ENCODE results near the gene JARID2. TPM values are rescaled to one million over a fixed set of nuclear protein-coding genes. Genes with fewer than 3 reads are reported as not detected.
A peak's percentile ranks its signal among the peaks of the same experiment; 100 is the strongest.

JARID2 gene
- total and polyA plus RNA-seq, 7 experiments from 2014 or later = 6.9 to 39.6 (median 24.1) TPM

DNA sequence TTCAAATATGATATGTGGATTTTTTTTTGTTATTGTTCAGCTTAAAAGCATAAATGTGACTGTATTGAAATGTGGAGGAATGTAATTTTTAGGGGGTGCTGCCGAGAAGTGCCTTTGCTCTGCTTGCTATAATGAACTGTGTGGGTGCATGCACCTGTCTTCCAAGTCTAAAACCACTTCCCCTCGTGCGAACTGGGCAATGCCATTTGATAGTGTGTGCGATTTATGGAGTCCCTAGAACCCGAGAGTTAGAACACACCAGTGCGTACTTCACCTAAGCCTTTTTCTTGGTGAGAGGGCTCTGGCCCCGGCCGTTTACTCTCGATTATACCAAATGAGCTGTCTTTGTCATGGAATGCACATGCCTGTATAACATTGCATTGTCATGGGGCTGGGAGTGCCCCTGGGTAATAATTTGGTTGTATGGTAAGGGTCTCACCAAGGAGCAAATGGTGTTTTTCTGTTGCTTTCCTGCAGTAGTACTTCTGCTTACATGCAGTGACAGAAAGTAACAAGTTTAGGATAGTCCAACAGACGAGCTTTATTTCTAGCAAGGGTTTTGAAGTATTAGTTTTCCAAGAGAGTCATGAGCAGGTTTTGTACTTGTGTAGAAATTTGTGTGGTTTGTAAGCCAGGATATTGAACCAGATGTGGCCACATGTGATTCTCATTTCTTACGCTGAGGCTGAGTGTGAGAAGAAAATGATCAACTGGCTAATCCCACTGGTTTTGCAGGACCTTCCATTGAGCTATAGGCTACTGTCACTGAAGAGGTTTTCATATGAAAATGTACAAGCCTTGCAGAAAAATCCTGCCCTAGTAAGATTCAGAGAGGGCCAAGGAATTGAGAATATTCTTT lies 244.6 kb downstream of the JARID2 start:
- Mint-ChIP-seq H3K27ac (peak overlapping the region; percentile 35 to 87 (median 67)), H3K27me3 (no peaks in the 10 kb centered on the region), H3K4me3 (peak overlapping the region in 1 of 10 donors; percentile 9), H3K9me3 (no peaks in the 10 kb centered on the region), H3K36me3 (peaks cover 7 to 28% (median 10%) of the 10 kb centered on the region in 5 donors), H3K4me1 (peaks cover 22 to 56% (median 46%) of the 10 kb centered on the region in 7 donors)
- CTCF ChIA-PET = interaction anchor here (0.6 to 1.7 kb wide), 6 partner anchors 16 to 1434 kb away, joined by 3 to 6 read pairs (median 3); no protein-coding TSS in a partner anchor
- Histone ChIP-seq H3K4me1 (ENCODE audit: control insufficient read depth in 2 of 2, insufficient read depth in 2 of 2, low read length in 2 of 2) (peaks cover 0 to 11% of the 10 kb centered on the region in 2 donors), H3K36me3 (ENCODE audit: control insufficient read depth in 2 of 3, insufficient read depth in 3 of 3, low read length in 3 of 3) (peaks cover 0 to 34% (median 0%) of the 10 kb centered on the region in 3 experiments), H3K27me3 (ENCODE audit: control insufficient read depth in 2 of 2, insufficient read depth in 2 of 2, low read length in 2 of 2) (no peaks in the 10 kb centered on the region), H3K27ac (ENCODE audit: low read depth, low read length) (peak overlapping the region; percentile 2), H3K4me3 (ENCODE audit: low read length) (no peak overlapping the region), H3K9me3 (ENCODE audit: control insufficient read depth in 2 of 3, low read length in 3 of 3) (no peaks in the 10 kb centered on the region)
- POLR2A ChIA-PET = no interaction called here
- DNase-seq (no peak), ATAC-seq (no peak)
- intact Hi-C loops (cut with micrococcal nuclease) = loop anchor here (1.0 to 5.0 kb wide), 9 partner anchors 133 to 1581 kb away; no protein-coding TSS in a partner anchor

DNA sequence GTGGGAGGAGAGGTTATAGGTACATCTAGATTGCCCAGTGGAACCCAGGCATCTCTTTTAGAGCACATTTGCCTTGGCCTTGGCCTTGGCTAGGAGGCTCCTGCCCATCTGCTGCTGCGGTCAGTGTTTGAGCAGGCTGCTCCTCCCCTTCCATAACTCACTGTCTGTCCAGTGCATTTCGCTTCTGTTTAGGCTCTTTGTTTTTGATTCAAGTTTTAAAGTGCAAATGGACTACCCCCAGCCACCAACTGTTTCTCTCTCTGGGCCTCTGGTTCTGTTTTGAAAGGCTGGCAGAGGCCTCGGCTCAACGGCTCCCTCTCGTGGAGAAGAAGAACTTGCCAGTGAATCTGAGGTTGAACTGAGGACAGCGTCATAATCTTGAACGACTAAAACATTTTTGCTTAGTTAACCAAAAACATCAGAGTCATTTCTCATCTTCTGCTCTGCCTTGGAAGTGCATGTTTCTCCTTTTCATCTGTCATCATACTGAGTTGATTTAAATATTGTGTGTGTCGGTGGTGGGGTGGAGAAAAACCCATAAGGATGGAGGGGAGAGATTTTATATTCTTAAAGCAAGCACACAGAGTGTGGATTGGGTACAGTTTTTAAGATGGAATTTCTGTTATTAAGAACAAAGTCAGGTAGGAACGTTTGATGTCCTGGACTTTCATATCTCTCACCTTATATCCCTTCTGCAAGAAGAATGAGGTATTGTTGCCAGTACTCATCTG lies 245.6 kb downstream of the JARID2 start:
- Histone ChIP-seq H3K4me1 (ENCODE audit: control insufficient read depth in 2 of 2, insufficient read depth in 2 of 2, low read length in 2 of 2) (peaks cover 0 to 11% of the 10 kb centered on the region in 2 donors), H3K27me3 (ENCODE audit: control insufficient read depth in 2 of 2, insufficient read depth in 2 of 2, low read length in 2 of 2) (no peaks in the 10 kb centered on the region), H3K36me3 (ENCODE audit: control insufficient read depth in 2 of 3, insufficient read depth in 3 of 3, low read length in 3 of 3) (peaks cover 0 to 44% (median 5%) of the 10 kb centered on the region in 3 experiments), H3K27ac (ENCODE audit: low read depth, low read length) (peak overlapping the region; percentile 2), H3K4me3 (ENCODE audit: low read length) (no peak overlapping the region), H3K9me3 (ENCODE audit: control insufficient read depth in 2 of 3, low read length in 3 of 3) (no peaks in the 10 kb centered on the region)
- ATAC-seq (peak; percentile 88), DNase-seq (peak; percentile 48 to 77 (median 70))
- Mint-ChIP-seq H3K9me3 (no peaks in the 10 kb centered on the region), H3K27me3 (no peaks in the 10 kb centered on the region), H3K27ac (peak overlapping the region; percentile 29 to 88 (median 67)), H3K4me1 (peaks cover 24 to 58% (median 41%) of the 10 kb centered on the region in 7 donors), H3K4me3 (peak overlapping the region in 6 of 10 donors; percentile 2 to 17 (median 3)), H3K36me3 (peaks cover 11 to 36% (median 13%) of the 10 kb centered on the region in 5 donors)
- CTCF ChIA-PET = interaction anchor here (0.7 to 1.8 kb wide), 5 partner anchors 131 to 1365 kb away, joined by 3 to 8 read pairs (median 3); no protein-coding TSS in a partner anchor
- POLR2A ChIA-PET = no interaction called here
- intact Hi-C loops (cut with micrococcal nuclease) = loop anchor here (1.0 to 5.0 kb wide), 9 partner anchors 132 to 1582 kb away; no protein-coding TSS in a partner anchor

DNA sequence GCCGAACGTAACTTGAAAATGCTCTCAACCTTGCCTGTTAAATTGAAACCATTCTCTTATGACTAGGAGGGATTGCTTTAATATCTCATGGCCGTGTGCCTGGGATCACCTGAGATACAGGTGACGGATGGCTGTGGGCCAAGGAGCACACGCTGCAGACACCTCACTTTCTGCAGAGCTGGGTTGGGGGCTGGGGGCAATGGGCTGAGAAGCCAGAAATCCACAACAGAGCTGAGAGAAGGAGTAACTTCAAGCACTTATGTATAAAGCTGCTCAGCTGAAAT lies 246.1 kb downstream of the JARID2 start:
- Mint-ChIP-seq H3K27me3 (no peaks in the 10 kb centered on the region), H3K36me3 (peaks cover 9 to 32% (median 10%) of the 10 kb centered on the region in 5 donors), H3K4me1 (peaks cover 24 to 54% (median 41%) of the 10 kb centered on the region in 7 donors), H3K27ac (peak overlapping the region in 4 of 9 donors; percentile 7 to 70 (median 20)), H3K4me3 (peak overlapping the region in 3 of 10 donors; percentile 0 to 24 (median 3)), H3K9me3 (no peaks in the 10 kb centered on the region)
- DNase-seq (no peak), ATAC-seq (no peak)
- Histone ChIP-seq H3K27me3 (ENCODE audit: control insufficient read depth in 2 of 2, insufficient read depth in 2 of 2, low read length in 2 of 2) (no peaks in the 10 kb centered on the region), H3K36me3 (ENCODE audit: control insufficient read depth in 2 of 3, insufficient read depth in 3 of 3, low read length in 3 of 3) (peaks cover 0 to 46% (median 5%) of the 10 kb centered on the region in 3 experiments), H3K4me3 (ENCODE audit: low read length) (no peak overlapping the region), H3K9me3 (ENCODE audit: control insufficient read depth in 2 of 3, low read length in 3 of 3) (no peaks in the 10 kb centered on the region), H3K4me1 (ENCODE audit: control insufficient read depth in 2 of 2, insufficient read depth in 2 of 2, low read length in 2 of 2) (peaks cover 0 to 11% of the 10 kb centered on the region in 2 donors), H3K27ac (ENCODE audit: low read depth, low read length) (no peak overlapping the region)
- CTCF ChIA-PET = interaction anchor here (0.6 to 1.8 kb wide), 4 partner anchors 111 to 1362 kb away, joined by 3 to 8 read pairs (median 4); no protein-coding TSS in a partner anchor
- POLR2A ChIA-PET = no interaction called here
- intact Hi-C loops (cut with micrococcal nuclease) = loop anchor here (1.0 to 5.0 kb wide), 9 partner anchors 131 to 1583 kb away; no protein-coding TSS in a partner anchor

DNA sequence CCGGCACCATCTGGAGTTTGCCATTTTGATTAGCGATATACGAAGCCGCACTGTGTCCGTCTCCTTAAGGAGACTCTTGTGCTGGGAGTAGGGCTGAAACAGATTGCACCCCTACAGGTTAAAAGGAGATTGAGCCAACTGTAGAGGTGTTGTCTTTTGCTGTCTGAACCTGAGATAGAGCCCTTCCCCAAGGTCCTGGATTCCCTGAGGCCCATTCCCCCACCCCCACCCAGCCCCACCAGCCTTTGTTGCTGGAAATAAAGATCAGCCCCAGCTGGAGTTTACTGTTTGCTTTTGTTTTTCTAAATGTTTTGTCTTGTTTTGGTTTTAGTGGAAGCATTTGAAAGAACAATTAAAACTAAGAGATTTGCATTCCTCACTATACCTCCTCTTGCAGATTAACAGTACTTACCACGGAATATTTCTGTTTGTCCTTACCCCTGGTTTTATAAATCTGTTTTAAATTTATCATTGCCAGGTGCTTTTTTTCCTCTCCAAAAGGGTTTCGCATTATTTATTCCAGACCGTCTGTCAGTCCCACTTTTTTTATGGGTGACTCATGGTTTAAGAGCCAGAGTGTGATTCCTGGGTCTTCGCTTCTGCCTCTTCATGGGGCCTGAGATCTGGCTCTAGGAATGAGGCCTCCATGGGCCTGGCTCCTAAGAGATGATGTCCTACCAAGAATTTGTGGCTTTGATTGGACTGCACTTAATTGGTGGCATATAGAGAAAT lies 247.7 kb downstream of the JARID2 start:
- H3K27me3 ChIP-seq (ENCODE audit: control insufficient read depth in 2 of 2, insufficient read depth in 2 of 2, low read length in 2 of 2) = no peaks in the 10 kb centered on the region
- no peak for DNase-seq
- H3K27ac ChIP-seq (ENCODE audit: low read depth, low read length) = no peak overlapping the region
- CTCF ChIA-PET = interaction anchor here (1.2 to 1.8 kb wide), 2 partner anchors 129 to 1364 kb away, joined by 3 to 8 read pairs; no protein-coding TSS in a partner anchor
- H3K9me3 ChIP-seq (ENCODE audit: control insufficient read depth in 2 of 3, low read length in 3 of 3) = no peaks in the 10 kb centered on the region
- Mint-ChIP-seq H3K9me3 (no peaks in the 10 kb centered on the region), H3K4me3 (no peak overlapping the region), H3K27ac (peak overlapping the region in 1 of 9 donors; percentile 41), H3K4me1 (peaks cover 24 to 47% (median 41%) of the 10 kb centered on the region in 7 donors), H3K27me3 (no peaks in the 10 kb centered on the region), H3K36me3 (peaks cover 4 to 32% (median 8%) of the 10 kb centered on the region in 5 donors)
- intact Hi-C loops (cut with micrococcal nuclease) = loop anchor here in 1 of 2 donors (5.0 kb wide), 1 partner anchor 714 kb away; no protein-coding TSS in a partner anchor
- H3K36me3 ChIP-seq (ENCODE audit: control insufficient read depth in 2 of 3, insufficient read depth in 3 of 3, low read length in 3 of 3) = peaks cover 0 to 44% (median 5%) of the 10 kb centered on the region in 3 experiments
- H3K4me3 ChIP-seq (ENCODE audit: low read length) = no peak overlapping the region
- POLR2A ChIA-PET = no interaction called here
- peaks cover 0 to 11% of the 10 kb centered on the region in 2 donors for H3K4me1 ChIP-seq (ENCODE audit: control insufficient read depth in 2 of 2, insufficient read depth in 2 of 2, low read length in 2 of 2)
- no peak for ATAC-seq

DNA sequence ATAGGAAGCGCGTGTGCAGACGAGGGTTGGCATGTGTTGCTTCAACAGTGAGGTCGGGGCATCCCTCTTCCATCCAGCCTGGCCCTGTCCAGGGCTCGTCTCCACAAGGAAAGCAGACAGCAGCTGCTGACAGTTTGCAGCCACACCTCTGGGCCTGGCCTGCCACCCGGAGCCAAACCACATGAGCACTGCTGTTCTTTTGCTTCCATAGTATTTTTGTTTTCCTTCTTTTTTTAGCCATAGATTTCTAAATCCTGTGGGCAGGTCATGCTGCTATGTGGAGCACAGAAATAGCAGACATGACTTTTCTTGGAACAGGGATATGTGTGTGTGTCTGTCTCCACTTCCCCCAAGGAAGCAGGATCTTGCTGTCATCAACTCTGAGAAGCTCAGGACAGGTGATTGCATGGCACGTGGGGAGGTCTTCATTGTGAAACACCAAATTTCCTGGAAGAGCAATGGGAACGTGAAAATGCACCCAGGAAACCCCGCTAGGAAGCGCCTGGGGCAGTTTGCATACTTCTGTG lies 249.6 kb downstream of the JARID2 start:
- peaks cover 1 to 39% (median 8%) of the 10 kb centered on the region in 5 donors for H3K36me3 Mint-ChIP-seq
- no peaks in the 10 kb centered on the region for H3K27me3 Mint-ChIP-seq
- no peak overlapping the region for H3K4me3 Mint-ChIP-seq
- H3K9me3 Mint-ChIP-seq = no peaks in the 10 kb centered on the region
- intact Hi-C loops (cut with micrococcal nuclease) = no loop called here
- CTCF ChIA-PET = no interaction called here
- POLR2A ChIA-PET = no interaction called here
- no peaks in the 10 kb centered on the region for H3K27me3 ChIP-seq (ENCODE audit: control insufficient read depth in 2 of 2, insufficient read depth in 2 of 2, low read length in 2 of 2)
- H3K4me1 Mint-ChIP-seq = peaks cover 14 to 37% (median 26%) of the 10 kb centered on the region in 7 donors
- H3K4me3 ChIP-seq (ENCODE audit: low read length) = no peak overlapping the region
- peaks cover 0 to 11% of the 10 kb centered on the region in 2 donors for H3K4me1 ChIP-seq (ENCODE audit: control insufficient read depth in 2 of 2, insufficient read depth in 2 of 2, low read length in 2 of 2)
- no peaks in the 10 kb centered on the region for H3K9me3 ChIP-seq (ENCODE audit: control insufficient read depth in 2 of 3, low read length in 3 of 3)
- ATAC-seq (no peak), DNase-seq (no peak)
- H3K27ac Mint-ChIP-seq = peak overlapping the region in 2 of 9 donors; percentile 12 to 26
- H3K27ac ChIP-seq (ENCODE audit: low read depth, low read length) = no peak overlapping the region
- H3K36me3 ChIP-seq (ENCODE audit: control insufficient read depth in 2 of 3, insufficient read depth in 3 of 3, low read length in 3 of 3) = peaks cover 0 to 49% (median 5%) of the 10 kb centered on the region in 3 experiments
